Neutrophil (primary cell): ENCODE results near the gene MAP2K5.

Experiments
- H3K27ac ChIP-seq: fragments of 200-600 bp; sonication (generic); 2 replicates; pipeline ENCODE4 v1.5.1; 2016; ENCODE audit warnings: mild to moderate bottlenecking, moderate library complexity
- H3K27me3 ChIP-seq: fragments of 200-600 bp; sonication (generic); 2 replicates; pipeline ENCODE4 v1.6.0; 2016; ENCODE audit warnings: mild to moderate bottlenecking
- H3K36me3 ChIP-seq: fragments of 200-600 bp; sonication (generic); 2 replicates; pipeline ENCODE4 v1.5.1; 2017
- H3K4me1 ChIP-seq, 2 experiments: fragments of 200-600 bp in 1 of 2; sonication (generic) in 1 of 2; 1 replicate in 1 of 2; 2 replicates in 1 of 2; pipeline versions ENCODE4 v1.5.1 to v1.6.1; 2013 to 2016; ENCODE audit warnings: low read depth in 1 of 2, low read length in 1 of 2, mild to moderate bottlenecking in 1 of 2, moderate library complexity in 1 of 2; ENCODE audit not compliant: control insufficient read depth in 1 of 2, insufficient read depth in 1 of 2
- H3K4me3 ChIP-seq, 2 experiments: fragments of 200-600 bp in 1 of 2; sonication (generic) in 1 of 2; 1 replicate in 1 of 2; 2 replicates in 1 of 2; pipeline ENCODE4 v1.5.1; 2013 to 2016; ENCODE audit warnings: low read depth in 1 of 2, low read length in 1 of 2, mild to moderate bottlenecking in 1 of 2, moderate library complexity in 1 of 2
- H3K9me3 ChIP-seq: fragments of 200-600 bp; sonication (generic); 2 replicates; pipeline ENCODE4 v1.5.1; 2016
- TF ChIP-seq, protein P1 (sequence below): fragments of 200-600 bp; sonication (generic); IDR thresholded peaks from 2 replicates; pipeline ENCODE4 v1.5.1; 2016; ENCODE audit warnings: antibody characterized with exemption

MAP2K5 gene

GRCh38 chr15:67784090-67784781 is 241.7 kb downstream of the MAP2K5 start:
- Histone ChIP-seq H3K4me3 (no peak overlapping the region), H3K27ac (no peak overlapping the region), H3K27me3 (no peaks in the 10 kb centered on the region), H3K36me3 (no peaks in the 10 kb centered on the region), H3K4me1 (peaks cover 10 to 17% of the 10 kb centered on the region in 2 experiments), H3K9me3 (no peaks in the 10 kb centered on the region)
- TF ChIP-seq, protein P1, sequence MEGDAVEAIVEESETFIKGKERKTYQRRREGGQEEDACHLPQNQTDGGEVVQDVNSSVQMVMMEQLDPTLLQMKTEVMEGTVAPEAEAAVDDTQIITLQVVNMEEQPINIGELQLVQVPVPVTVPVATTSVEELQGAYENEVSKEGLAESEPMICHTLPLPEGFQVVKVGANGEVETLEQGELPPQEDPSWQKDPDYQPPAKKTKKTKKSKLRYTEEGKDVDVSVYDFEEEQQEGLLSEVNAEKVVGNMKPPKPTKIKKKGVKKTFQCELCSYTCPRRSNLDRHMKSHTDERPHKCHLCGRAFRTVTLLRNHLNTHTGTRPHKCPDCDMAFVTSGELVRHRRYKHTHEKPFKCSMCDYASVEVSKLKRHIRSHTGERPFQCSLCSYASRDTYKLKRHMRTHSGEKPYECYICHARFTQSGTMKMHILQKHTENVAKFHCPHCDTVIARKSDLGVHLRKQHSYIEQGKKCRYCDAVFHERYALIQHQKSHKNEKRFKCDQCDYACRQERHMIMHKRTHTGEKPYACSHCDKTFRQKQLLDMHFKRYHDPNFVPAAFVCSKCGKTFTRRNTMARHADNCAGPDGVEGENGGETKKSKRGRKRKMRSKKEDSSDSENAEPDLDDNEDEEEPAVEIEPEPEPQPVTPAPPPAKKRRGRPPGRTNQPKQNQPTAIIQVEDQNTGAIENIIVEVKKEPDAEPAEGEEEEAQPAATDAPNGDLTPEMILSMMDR, result no peak

- H3K36me3 ChIP-seq, result no peaks in the 10 kb centered on the region
- TF ChIP-seq, protein P1, result no peak
- no peak overlapping the region for H3K27ac ChIP-seq
These were observed 242.4 kb downstream of the MAP2K5 start for GRCh38 chr15:67784856-67785430.

DNA sequence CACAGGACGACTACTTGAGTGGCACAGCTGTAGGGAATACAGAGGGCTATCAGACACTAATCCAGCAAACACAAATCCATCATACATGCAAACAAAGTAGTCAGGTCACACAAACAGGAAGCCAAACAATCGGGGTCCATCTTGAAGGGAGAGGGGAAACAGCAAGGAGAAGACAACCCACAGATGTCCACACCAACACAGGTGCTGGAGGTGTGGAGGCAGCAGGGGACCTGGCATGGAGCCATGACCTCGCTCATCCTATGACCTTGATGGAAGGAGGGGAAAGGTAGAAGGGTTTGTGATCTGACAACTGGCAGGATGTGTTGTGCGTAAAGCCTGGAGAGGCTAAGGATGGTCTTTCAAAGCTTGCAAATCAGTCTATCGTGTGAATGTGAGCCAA is 242.9 kb downstream of the MAP2K5 start:
- Histone ChIP-seq H3K27ac (no peak overlapping the region), H3K9me3 (no peaks in the 10 kb centered on the region), H3K27me3 (no peaks in the 10 kb centered on the region), H3K4me3 (no peak overlapping the region), H3K36me3 (no peaks in the 10 kb centered on the region), H3K4me1 (peaks cover 3 to 8% of the 10 kb centered on the region in 2 experiments)
- TF ChIP-seq, protein P1, result no peak

More at GRCh38 chr15:67784856-67785430, 242.4 kb downstream of the MAP2K5 start:
- Histone ChIP-seq H3K27me3 (no peaks in the 10 kb centered on the region), H3K9me3 (no peaks in the 10 kb centered on the region), H3K4me1 (peaks cover 4 to 12% of the 10 kb centered on the region in 2 experiments), H3K4me3 (no peak overlapping the region)

DNA sequence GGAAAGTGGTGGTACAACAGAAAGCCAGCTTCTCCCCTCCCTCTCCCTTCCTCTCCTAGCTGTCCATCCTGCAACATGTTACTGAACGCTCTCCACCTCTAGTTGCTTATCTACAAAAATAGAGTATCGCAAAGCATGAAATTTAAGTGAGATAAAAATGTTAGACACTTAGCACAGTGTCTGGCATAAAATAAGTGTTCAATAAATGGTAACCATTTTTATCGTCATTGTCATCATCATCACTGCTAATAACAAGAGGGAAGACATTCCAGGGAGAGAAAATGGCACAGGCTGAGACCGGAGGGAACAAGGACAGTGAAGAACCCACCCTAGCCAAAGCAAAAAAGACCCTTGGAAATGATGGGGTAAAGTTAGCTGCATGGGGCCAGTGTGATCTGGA is 244.1 kb downstream of the MAP2K5 start:
- TF ChIP-seq, protein P1, result no peak
- Histone ChIP-seq H3K4me3 (no peak overlapping the region), H3K4me1 (peaks cover 3 to 8% of the 10 kb centered on the region in 2 experiments), H3K9me3 (no peaks in the 10 kb centered on the region), H3K27ac (no peak overlapping the region), H3K27me3 (no peaks in the 10 kb centered on the region), H3K36me3 (no peaks in the 10 kb centered on the region)

GRCh38 chr15:67788986-67789385 is 246.5 kb downstream of the MAP2K5 start:
- TF ChIP-seq, protein P1, result no peak
- H3K27ac ChIP-seq, result no peak overlapping the region
- H3K36me3 ChIP-seq, result no peaks in the 10 kb centered on the region
- H3K4me3 ChIP-seq, result no peak overlapping the region
- H3K9me3 ChIP-seq, result no peaks in the 10 kb centered on the region
- no peaks in the 10 kb centered on the region for H3K27me3 ChIP-seq
- peaks cover 3 to 8% of the 10 kb centered on the region in 2 experiments for H3K4me1 ChIP-seq
